HAP-1 (cell line): ENCODE results near the gene TC2N.
"Not testable (repeated sequence)": the region's sequence is repeated elsewhere in the genome, so short reads cannot be mapped to it uniquely, and the experiment has no call there.

Experiments
- DNase-seq, 2 experiments: peaks; one replicate each; pipeline ENCODE4 v3.0.0-alpha.2; 2016 to 2020; ENCODE audit warnings: low spot score in 2 of 2
- H3K27me3 ChIP-seq: fragments of 250-450 bp; sonication (Bioruptor Pico); 2 replicates; pipeline ENCODE4 v1.5.1; 2020; ENCODE audit warnings: low read depth, mild to moderate bottlenecking, moderate library complexity
- H3K36me3 ChIP-seq: fragments of 250-450 bp; sonication (Bioruptor Pico); replicated peaks from 2 replicates; pipeline ENCODE4 v1.5.1; 2020; ENCODE audit warnings: mild to moderate bottlenecking
- H3K4me1 ChIP-seq: fragments of 250-450 bp; sonication (Bioruptor Pico); 2 replicates; pipeline ENCODE4 v1.5.1; 2020; ENCODE audit warnings: mild to moderate bottlenecking
- H3K4me3 ChIP-seq: fragments of 250-450 bp; sonication (Bioruptor Pico); 2 replicates; pipeline ENCODE4 v1.5.1; 2020; ENCODE audit warnings: mild to moderate bottlenecking, moderate library complexity
- H3K9me3 ChIP-seq: fragments of 250-450 bp; sonication (Bioruptor Pico); 2 replicates; pipeline ENCODE4 v1.5.1; 2020; ENCODE audit warnings: mild to moderate bottlenecking, moderate library complexity
- in situ Hi-C: fragments of 300-500 bp; cut with MboI; formaldehyde crosslinking; loops from 3 replicates; pipeline ENCODE4 v1.14.3; 2020; ENCODE audit warnings: low sequenced_read_pairs, inconsistent platforms, mixed read lengths

Gene TC2N

DNA sequence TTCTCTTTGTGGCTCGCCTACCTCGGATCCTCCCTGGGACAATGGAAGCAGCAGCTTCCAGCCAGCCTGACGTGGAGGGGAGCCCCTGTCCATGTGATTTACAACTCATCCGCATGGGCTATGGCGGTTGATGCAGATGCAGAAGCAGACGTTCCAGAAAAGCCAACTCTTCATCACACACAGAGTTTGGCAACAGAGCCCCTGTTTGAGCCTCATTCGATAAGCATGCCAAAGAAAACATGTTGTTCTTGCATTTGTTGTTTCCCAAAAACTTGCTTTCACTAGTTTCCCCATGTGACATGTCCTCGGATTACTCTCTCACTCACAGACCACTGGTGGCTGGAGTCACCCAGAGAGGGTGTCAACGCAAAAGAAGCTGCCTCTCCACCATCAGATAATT, 16.4 kb upstream of the TC2N start:
- in situ Hi-C loops: no loop called here
- no peaks in the 10 kb centered on the region for H3K4me1 ChIP-seq
- no peaks in the 10 kb centered on the region for H3K36me3 ChIP-seq
- H3K27me3 ChIP-seq: no peaks in the 10 kb centered on the region
- no peak for DNase-seq
- H3K9me3 ChIP-seq: no peaks in the 10 kb centered on the region
- H3K4me3 ChIP-seq: no peak overlapping the region

DNA sequence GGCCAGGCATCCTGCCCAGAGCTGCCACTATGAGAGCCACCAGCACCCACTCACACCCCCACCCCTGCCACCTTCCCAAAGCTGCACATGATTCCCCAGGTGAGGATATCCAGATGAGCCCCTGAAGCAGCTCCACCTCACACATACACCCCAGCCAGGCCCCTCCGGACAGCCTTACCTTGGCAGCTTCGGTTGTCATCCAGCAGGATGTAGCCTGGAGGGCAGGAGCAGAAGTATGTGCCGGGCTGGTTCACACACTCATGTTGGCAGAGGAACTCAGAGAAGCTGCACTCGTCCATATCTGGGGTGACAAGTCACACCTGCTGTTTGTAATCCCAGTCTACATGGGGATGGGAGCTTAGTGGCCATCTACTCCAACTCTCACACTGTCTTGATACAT, 15.4 kb upstream of the TC2N start:
- DNase-seq: no peak
- in situ Hi-C loops: no loop called here
- Histone ChIP-seq H3K27me3 (no peaks in the 10 kb centered on the region), H3K36me3 (no peaks in the 10 kb centered on the region), H3K4me3 (no peak overlapping the region), H3K9me3 (no peaks in the 10 kb centered on the region), H3K4me1 (no peaks in the 10 kb centered on the region)

DNA sequence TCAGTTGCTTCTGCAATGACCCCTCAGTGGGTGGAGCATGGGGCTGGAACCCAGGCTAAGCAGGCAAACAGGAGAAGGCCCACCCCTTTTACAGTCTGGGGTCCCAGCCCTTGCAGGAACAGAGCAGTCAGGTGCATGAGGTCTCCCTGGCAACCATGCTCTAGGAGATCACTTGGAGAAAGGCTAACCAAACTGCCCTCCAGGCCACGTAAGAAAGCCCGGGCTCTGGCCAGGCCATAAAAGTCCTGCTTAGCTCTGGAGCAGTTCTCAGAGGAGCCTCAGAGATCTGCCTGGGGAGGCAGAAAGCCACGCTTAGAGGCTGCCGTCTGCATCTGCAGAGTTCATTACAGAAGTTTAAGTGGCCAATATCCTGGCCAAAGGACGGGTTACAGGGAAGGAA, 15.0 kb upstream of the TC2N start:
- in situ Hi-C loops: no loop called here
- Histone ChIP-seq H3K4me3 (no peak overlapping the region), H3K27me3 (no peaks in the 10 kb centered on the region), H3K9me3 (no peaks in the 10 kb centered on the region), H3K36me3 (no peaks in the 10 kb centered on the region), H3K4me1 (no peaks in the 10 kb centered on the region)
- no peak for DNase-seq

DNA sequence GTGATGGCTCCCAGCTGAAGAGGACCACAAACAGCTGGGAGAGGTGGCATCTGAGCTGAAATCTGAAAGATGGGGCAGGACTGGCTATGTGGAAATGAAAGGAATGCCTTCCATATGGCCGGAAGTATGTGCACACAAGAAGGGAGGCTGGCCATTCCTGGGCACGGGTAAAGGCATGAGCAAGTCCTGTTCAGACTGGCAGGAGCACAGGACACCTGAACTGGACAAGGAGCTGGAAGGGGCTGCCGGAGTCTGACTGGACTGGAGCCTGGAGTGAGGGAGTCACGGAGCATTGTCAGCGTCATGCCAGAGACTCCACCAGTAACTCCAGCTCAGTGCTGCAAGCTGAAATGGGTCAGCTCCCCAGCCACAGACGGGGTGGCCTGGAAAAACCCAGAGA, 11.9 kb upstream of the TC2N start:
- in situ Hi-C loops: no loop called here
- Histone ChIP-seq H3K4me3 (no peak overlapping the region), H3K36me3 (no peaks in the 10 kb centered on the region), H3K4me1 (peaks cover 5% of the 10 kb centered on the region), H3K27me3 (no peaks in the 10 kb centered on the region), H3K9me3 (no peaks in the 10 kb centered on the region)
- DNase-seq: no peak

DNA sequence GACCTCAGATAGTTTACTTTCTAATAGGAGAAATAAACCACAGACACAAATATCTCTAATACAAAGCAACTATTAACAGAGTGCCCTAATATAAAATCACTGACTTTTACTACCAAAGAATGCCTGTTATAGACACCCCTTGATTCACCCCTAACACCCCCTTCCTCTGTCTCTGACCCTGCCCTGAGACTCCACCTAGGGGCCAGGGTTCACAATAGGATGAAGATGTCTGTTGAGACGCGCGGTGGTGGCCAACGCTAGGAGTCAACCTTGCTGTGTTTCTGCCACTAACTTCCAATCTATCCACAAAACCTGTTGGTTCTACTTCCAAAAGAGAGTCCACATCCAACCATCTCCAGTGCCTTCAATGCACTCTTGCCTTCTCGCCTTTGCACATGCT, 10.9 kb upstream of the TC2N start:
- in situ Hi-C loops: no loop called here
- Histone ChIP-seq H3K4me3 (no peak overlapping the region), H3K4me1 (peaks cover 5% of the 10 kb centered on the region), H3K9me3 (no peaks in the 10 kb centered on the region), H3K27me3 (no peaks in the 10 kb centered on the region), H3K36me3 (no peaks in the 10 kb centered on the region)
- DNase-seq: no peak

DNA sequence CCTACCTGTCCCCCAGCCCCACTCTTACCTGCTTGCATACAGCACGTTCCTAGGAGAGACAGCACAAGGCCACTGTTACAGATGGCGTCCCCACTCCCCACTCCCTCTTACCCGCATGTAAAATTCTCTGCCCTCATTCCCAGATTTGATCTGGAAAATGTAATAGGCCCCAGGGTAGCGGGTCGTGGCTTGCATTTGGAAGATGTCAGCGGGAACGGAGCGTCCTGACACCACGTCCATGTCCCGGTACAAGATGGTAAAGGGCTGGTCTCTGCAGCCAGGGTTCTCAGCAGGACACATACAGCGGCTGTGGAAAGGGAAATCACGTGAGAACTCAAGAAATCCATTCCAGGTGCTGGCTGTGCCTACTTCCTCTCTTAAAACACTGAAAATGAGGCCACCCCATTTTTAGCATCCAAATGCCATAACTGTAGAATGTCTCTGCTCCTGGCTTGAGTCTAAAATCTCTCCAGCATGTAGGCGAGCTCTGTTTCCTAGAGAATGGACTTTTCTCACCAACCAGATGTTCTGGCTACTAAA, 10.1 kb upstream of the TC2N start:
- H3K4me1 ChIP-seq: peaks cover 5% of the 10 kb centered on the region
- no peaks in the 10 kb centered on the region for H3K27me3 ChIP-seq
- no peak overlapping the region for H3K4me3 ChIP-seq
- H3K36me3 ChIP-seq: no peaks in the 10 kb centered on the region
- H3K9me3 ChIP-seq: no peaks in the 10 kb centered on the region
- DNase-seq: no peak
- in situ Hi-C loops: no loop called here

DNA sequence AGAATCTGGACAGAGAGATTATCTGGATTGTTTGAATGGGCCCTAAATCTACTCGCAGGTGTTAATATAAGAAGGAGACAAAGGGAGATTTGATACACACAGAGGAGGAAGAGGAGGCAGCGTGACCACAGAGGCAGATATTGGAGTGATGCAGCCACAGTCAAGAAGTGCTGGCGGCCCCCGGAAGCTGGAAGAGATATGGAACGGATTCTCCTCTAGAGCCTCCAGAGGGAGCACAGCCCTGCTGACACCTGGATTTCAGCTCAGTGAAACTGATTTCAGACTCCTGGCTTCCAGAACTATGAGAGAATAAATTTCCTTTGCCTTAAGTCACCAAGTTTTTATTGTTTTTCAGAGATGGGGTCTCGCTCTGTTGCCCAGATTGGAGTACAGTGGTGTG, 9.2 kb upstream of the TC2N start:
- Histone ChIP-seq H3K4me1 (peaks cover 5% of the 10 kb centered on the region), H3K4me3 (no peak overlapping the region), H3K27me3 (no peaks in the 10 kb centered on the region), H3K36me3 (no peaks in the 10 kb centered on the region), H3K9me3 (no peaks in the 10 kb centered on the region)
- no peak for DNase-seq
- in situ Hi-C loops: no loop called here

DNA sequence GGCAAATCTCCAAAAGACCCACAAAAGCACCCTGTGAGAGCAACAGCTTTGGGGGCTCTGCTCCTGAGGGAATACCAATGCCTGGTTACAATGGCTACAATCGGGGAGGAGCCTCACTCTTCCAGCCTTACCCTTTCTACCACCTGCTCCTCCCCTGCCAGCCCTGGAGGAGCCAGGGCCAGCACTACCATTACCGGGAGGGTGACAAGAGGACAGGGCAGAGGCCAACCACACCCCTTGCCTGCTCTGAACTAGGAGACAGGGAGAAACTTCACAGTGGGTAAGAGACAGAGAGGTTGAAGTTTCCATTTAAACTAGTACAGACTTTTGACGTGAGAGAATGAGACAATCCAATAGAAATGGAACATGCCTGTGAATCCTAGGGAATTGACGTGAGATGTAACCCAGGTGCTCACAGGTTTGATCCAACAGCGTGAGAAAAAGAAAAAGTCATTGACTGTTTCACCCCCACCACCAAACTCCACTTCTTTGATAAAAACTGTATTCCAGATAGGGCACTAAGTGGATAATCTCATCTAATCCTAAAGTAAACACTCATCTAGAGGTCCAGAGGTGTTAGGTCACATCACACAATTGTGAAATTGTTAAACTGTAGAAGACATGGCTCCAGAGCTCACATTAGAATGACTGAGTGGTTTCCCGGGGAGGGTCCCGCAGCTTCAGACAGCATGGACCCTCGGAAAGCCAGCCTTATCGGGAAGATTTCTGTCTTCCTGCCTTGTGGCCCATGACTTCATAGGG, 8.4 kb upstream of the TC2N start:
- H3K27me3 ChIP-seq: no peaks in the 10 kb centered on the region
- in situ Hi-C loops: no loop called here
- H3K36me3 ChIP-seq: no peaks in the 10 kb centered on the region
- no peaks in the 10 kb centered on the region for H3K9me3 ChIP-seq
- no peak overlapping the region for H3K4me3 ChIP-seq
- H3K4me1 ChIP-seq: peaks cover 5% of the 10 kb centered on the region
- DNase-seq: peak in 1 of 2 experiments; percentile 31

DNA sequence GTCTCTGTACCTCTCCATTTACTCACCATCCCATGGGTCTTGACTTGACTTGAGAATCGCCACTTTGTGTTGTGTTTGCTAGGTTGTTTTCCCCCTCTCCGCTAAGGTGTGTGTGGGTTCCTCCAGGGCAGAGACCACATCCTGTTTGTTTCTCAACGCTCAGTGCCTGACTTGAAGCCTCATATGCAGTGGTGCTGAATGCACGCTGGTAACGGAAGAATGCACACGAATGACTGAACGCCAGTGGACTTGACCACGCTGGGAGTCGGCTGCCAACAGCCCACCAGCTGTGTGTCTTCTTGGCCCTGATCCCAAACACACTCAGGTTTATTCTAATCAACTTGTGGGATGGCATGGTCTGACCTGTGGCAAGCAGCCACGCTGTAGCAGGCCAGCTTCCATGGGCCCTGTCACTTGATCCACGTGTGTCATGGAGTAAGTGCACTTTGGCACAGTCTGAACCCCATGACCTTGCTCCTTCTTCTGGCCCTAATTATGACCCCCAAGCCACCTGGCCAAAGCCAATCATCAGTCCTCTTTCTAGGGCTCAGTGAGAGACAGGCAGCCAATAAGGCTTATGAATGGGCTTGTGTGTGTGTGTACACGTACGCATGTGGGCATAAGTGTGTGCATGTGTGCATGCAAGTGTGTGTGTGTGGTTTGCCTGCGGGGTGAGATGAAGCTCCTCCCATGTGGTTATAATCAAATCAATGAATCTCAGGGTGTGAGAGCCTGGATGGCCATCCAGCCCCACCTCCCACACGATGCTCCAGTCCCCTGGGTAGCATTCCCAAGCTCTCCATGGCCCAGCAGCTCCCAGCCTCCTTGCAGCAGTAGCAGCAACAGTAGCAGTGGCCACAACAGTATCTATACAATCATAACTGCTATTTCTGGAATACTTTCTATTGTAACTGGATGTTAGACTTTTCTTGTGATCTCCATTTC, 6.4 kb upstream of the TC2N start:
- Histone ChIP-seq H3K9me3 (no peaks in the 10 kb centered on the region), H3K4me3 (no peak overlapping the region), H3K36me3 (no peaks in the 10 kb centered on the region), H3K4me1 (peaks cover 5% of the 10 kb centered on the region), H3K27me3 (no peaks in the 10 kb centered on the region)
- in situ Hi-C loops: no loop called here
- DNase-seq: no peak

DNA sequence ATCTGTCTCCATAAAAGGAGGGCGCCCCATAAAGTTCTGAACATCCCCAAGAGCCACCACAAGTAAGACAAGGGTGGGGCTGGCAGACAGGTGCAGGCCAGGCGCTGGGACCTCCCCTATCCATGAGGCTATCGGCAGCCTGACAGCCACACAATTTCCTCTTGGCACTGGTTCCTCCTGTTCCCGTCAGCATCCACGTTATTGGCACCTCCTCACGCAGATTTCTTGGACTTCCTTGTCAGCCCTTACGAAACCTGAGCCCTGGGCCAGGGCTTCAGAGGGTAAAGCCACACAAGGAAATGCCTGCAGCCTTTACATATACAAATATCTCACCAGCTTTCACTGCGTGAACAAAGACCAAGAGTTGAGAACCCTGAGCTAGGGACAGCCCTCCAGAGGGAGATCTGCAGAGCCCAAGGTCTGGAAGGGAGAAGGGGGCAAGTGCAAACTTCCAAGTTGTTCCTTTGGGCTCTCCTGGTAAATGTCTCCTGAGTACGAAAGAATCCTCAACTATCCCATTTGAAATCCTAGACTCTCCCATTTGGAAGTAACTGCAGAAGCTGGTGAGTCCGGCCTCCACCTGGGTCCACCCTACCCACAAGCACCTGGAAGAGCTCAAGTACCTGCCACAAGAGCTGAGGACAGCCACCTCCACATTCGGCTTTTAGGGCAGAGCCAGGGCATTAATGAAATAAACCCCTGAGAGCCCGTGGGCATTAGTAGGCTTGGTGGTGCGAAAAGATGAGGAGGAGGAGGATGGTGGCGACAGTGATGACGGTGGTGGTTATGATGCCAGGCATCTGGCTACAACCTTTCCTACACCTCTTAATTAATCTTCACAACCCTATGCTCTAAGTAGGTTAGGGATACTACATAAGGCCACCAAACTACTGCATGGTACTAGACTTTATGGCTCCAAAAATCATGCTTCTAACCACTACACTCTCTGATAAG, 5.5 kb upstream of the TC2N start:
- DNase-seq: no peak
- in situ Hi-C loops: no loop called here

DNA sequence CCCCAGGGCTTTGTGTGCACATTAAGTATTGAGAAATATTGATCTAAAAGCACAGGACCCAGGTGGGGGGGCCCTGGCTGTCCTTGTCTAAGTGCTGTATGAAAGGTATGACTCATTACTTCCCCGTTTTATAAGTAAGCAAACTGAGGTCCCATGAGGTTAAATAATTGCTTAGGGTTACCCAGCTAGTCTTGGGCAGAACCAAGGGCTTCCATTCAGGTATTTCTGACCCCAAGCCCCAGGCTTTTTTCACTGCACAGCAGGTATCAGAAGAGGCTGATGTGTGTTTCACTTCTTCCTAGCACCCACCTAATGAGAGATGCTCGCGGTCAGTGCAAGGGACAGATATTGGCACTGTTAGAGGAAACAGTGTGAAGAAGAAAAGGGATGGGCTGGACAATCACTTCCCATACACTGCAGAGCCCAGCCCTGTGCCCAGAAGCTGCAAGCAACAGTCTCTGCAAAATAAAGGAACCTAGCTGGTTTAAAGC, 4.7 kb upstream of the TC2N start:
- Histone ChIP-seq H3K9me3 (no peaks in the 10 kb centered on the region), H3K27me3 (no peaks in the 10 kb centered on the region), H3K36me3 (no peaks in the 10 kb centered on the region), H3K4me3 (no peak overlapping the region), H3K4me1 (peaks cover 5% of the 10 kb centered on the region)
- DNase-seq: no peak
- in situ Hi-C loops: no loop called here

More for the DNA sequence above, 5.5 kb upstream of the TC2N start:
- Histone ChIP-seq H3K4me3 (no peak overlapping the region), H3K36me3 (no peaks in the 10 kb centered on the region), H3K27me3 (no peaks in the 10 kb centered on the region), H3K9me3 (no peaks in the 10 kb centered on the region), H3K4me1 (peaks cover 5% of the 10 kb centered on the region)

DNA sequence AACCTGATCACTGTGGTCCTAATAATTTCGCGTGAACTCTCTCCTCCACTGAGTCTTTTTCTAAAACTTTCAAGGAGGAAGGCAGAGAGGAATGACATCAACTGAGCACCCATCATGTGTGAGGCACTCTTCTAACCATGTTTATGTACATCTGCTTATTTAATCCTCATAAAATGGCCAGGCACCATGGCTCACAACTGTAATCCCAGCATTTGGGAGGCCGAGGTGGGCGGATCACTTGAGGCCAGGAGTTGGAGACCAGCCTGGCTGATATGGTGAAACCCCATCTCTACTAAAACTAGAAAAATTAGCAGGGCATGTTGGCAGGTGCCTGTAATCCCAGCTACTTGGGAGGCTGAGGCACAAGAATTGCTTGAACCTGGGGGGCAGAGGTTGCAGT, 4.1 kb upstream of the TC2N start:
- H3K4me3 ChIP-seq, DNase-seq, H3K4me1 ChIP-seq, H3K9me3 ChIP-seq, H3K27me3 ChIP-seq, H3K36me3 ChIP-seq, in situ Hi-C loops: not testable (repeated sequence)

DNA sequence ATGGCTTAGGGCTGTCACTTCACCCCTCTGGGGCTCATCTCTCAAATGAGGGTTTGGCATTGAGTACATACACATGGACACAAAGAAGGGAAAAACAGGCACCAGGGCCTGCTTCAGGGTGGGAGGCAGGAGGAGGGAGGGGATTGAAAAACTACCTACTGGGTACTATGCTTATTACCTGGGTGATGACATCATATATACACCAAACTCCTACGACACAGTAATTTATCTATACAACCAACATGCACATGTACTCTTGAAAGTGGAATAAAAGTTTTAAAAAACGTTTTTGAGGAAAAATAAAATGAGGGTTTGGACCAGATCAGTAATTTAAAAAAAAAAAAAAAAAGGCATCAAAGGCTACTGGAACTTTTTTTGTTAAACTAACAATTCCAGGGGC, 3.6 kb upstream of the TC2N start:
- H3K36me3 ChIP-seq: no peaks in the 10 kb centered on the region
- H3K4me3 ChIP-seq: no peak overlapping the region
- peaks cover 3% of the 10 kb centered on the region for H3K4me1 ChIP-seq
- H3K27me3 ChIP-seq: no peaks in the 10 kb centered on the region
- no peaks in the 10 kb centered on the region for H3K9me3 ChIP-seq
- no peak for DNase-seq
- in situ Hi-C loops: no loop called here
